ENCODE measurements around the gene ACBD5. TPM values are rescaled to one million over a fixed set of nuclear protein-coding genes. Genes with fewer than 3 reads are reported as not detected.

ACBD5 gene
- 27.1 and 27.2 TPM in 2 replicates for total RNA-seq

GRCh38 chr10:27240212-27241009 lies at the start of gene ACBD5:
Gene ACBD5, minus strand, starts transcription at chr10:27240797. Its CDS starts 109 bp downstream, at chr10:27240688.

GRCh38 chr10:27155066-27155754 lies 85.4 kb downstream of the ACBD5 start, which contains the start of gene MASTL:
Gene MASTL, plus strand, starts transcription at chr10:27155352. Its CDS starts 75 bp downstream, at chr10:27155427.

Other genes with a start within 250 kb of the ACBD5 start
- gene ANKRD26, start 140.3 kb downstream of the ACBD5 start, total RNA-seq = 6.8 and 7.2 TPM in 2 replicates
- 123 and 128 TPM in 2 replicates for gene YME1L1, start 86.4 kb downstream of the ACBD5 start, total RNA-seq
- gene MASTL, start 85.4 kb downstream of the ACBD5 start, total RNA-seq = 6.9 and 7.9 TPM in 2 replicates

All from smooth muscle cell of the pulmonary artery (primary cell).